ENCODE measurements around the gene SRSF2.
A peak's percentile ranks its signal among the peaks of the same experiment; 100 is the strongest.

GRCh38 chr17:76737676-76738467 is 741 bp upstream of the SRSF2 start, which contains the start of gene MFSD11:
- TF ChIP-seq POLR2A (IDR thresholded peaks at IDR 0.05; ENCODE audit: low read length), result peak; percentile 49
- no peak for TF ChIP-seq EP300 (IDR thresholded peaks at IDR 0.05)
- TF ChIP-seq REST (IDR thresholded peaks at IDR 0.05), result no peak
